CD4-positive, alpha-beta T cell (primary cell): Measurements from ENCODE around the gene NRXN3. TPM values are rescaled to one million over a fixed set of nuclear protein-coding genes. Genes with fewer than 3 reads are reported as not detected.

Source experiments
- ATAC-seq: fragments of 200-7000 bp; cut with Tn5 transposase; one replicate; pipeline ENCODE4 v1.10.0; 2022; ENCODE audit warnings: mild to moderate bottlenecking; ENCODE audit not compliant: poor library complexity
- CTCF ChIA-PET: fragments of 350-600 bp; sonication (Branson Sonifier 250); formaldehyde crosslinking; loops from one replicate; lab custom pipeline; 2021; ENCODE audit warnings: antibody characterized with exemption, inconsistent platforms; lab: Charles Lee
- POLR2A ChIA-PET: fragments of 350-600 bp; sonication (Branson Sonifier 250); formaldehyde crosslinking; loops from one replicate; lab custom pipeline; 2021; ENCODE audit warnings: antibody characterized with exemption, inconsistent platforms; lab: Charles Lee
- DNase-seq, 14 experiments: peaks; one replicate each; pipeline ENCODE4 v3.0.0-alpha.2; 2013 to 2020; ENCODE audit warnings: mixed read lengths in 2 of 14
- H3K27ac ChIP-seq, 2 donors: one replicate each; pipeline versions ENCODE4 v1.5.1 to v1.7.0; 2013; ENCODE audit warnings: low read length in 2 of 2, low read depth in 1 of 2, mild to moderate bottlenecking in 1 of 2
- H3K27me3 ChIP-seq, 2 experiments: 1 replicate in 1 of 2; 2 replicates in 1 of 2; pipeline versions ENCODE4 v1.6.1 to v1.7.0; 2013; ENCODE audit warnings: low read length in 2 of 2, control low read depth in 1 of 2, mild to moderate bottlenecking in 1 of 2, moderate library complexity in 1 of 2; ENCODE audit not compliant: insufficient read depth in 2 of 2, control insufficient read depth in 1 of 2
- H3K36me3 ChIP-seq: one replicate; pipeline ENCODE4 v1.6.1; 2013; ENCODE audit warnings: low read length, control low read depth; ENCODE audit not compliant: insufficient read depth
- H3K4me1 ChIP-seq: one replicate; pipeline ENCODE4 v1.6.1; 2013; ENCODE audit warnings: low read length, control low read depth; ENCODE audit not compliant: insufficient read depth
- H3K4me3 ChIP-seq: one replicate; pipeline ENCODE4 v1.5.1; 2013; ENCODE audit warnings: mild to moderate bottlenecking, low read length, moderate library complexity
- H3K9me3 ChIP-seq, 2 experiments: 1 replicate in 1 of 2; 2 replicates in 1 of 2; pipeline versions ENCODE4 v1.6.1 to v1.7.0; 2013; ENCODE audit warnings: low read length in 2 of 2, mild to moderate bottlenecking in 2 of 2, control low read depth in 1 of 2, moderate library complexity in 1 of 2; ENCODE audit not compliant: control insufficient read depth in 1 of 2, insufficient read depth in 1 of 2
- H3K27ac Mint-ChIP-seq: one replicate; pipeline ENCODE4 v1.8.0; 2020; ENCODE audit warnings: mixed read lengths
- H3K27me3 Mint-ChIP-seq: one replicate; pipeline ENCODE4 v1.8.0; 2021; ENCODE audit warnings: mixed read lengths
- H3K36me3 Mint-ChIP-seq: one replicate; pipeline ENCODE4 v1.8.0; 2021; ENCODE audit warnings: low read depth, mixed read lengths
- H3K4me1 Mint-ChIP-seq: one replicate; pipeline ENCODE4 v1.8.0; 2021; ENCODE audit warnings: low read depth, mixed read lengths
- H3K4me3 Mint-ChIP-seq: one replicate; pipeline ENCODE4 v1.8.0; 2020; ENCODE audit warnings: mild to moderate bottlenecking, mixed read lengths
- H3K9me3 Mint-ChIP-seq: one replicate; pipeline ENCODE4 v1.8.0; 2020; ENCODE audit warnings: mixed read lengths
- intact Hi-C, 2 experiments: fragments of 100-400 bp; cut with DNase I in 1 of 2; cut with micrococcal nuclease in 1 of 2; formaldehyde crosslinking; loops; one replicate each; pipeline versions ENCODE4 v1.15.1 to v1.9.0; 2023 to 2025; cut with DNase I, micrococcal nuclease
- total RNA-seq, 174 experiments: library from RNA in 2 of 174; stranded (reverse) in 2 of 174; gene quantifications; one replicate each; pipeline ENCODE4 v1.2.3 and lab custom pipeline; 2021 to 2026
- TF ChIP-seq, protein P1 (sequence below): fragments of 200-600 bp; IDR thresholded peaks from one replicate; pipeline ENCODE4 v1.8.0; 2022; ENCODE audit warnings: antibody characterized with exemption, mild to moderate bottlenecking

The NRXN3 gene
- total RNA-seq, 2 experiments from 2014 or later: not detected

DNA sequence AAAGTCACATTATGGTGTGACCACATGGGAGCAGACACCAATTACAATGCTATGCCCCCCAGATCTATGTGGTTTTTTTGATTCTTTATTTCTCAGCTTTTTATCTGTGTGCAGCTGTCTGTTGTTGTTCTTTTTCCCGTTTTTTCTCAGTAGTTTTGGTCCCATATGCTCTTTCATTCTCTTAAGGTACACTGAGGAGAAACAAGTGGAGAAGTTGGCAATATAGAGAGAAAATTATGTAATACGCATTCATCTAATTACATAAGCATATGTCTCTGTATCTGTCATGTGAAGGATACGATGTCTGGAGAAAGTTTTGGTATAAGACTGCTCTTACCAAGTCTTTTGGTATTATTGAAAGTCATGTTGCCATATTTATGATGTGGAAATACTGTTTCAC lies 819.0 kb downstream of the NRXN3 start:
- H3K27me3 Mint-ChIP-seq: no peaks in the 10 kb centered on the region
- intact Hi-C loops: no loop called here
- ATAC-seq: no peak
- no peak overlapping the region for H3K27ac Mint-ChIP-seq
- TF ChIP-seq, protein P1, sequence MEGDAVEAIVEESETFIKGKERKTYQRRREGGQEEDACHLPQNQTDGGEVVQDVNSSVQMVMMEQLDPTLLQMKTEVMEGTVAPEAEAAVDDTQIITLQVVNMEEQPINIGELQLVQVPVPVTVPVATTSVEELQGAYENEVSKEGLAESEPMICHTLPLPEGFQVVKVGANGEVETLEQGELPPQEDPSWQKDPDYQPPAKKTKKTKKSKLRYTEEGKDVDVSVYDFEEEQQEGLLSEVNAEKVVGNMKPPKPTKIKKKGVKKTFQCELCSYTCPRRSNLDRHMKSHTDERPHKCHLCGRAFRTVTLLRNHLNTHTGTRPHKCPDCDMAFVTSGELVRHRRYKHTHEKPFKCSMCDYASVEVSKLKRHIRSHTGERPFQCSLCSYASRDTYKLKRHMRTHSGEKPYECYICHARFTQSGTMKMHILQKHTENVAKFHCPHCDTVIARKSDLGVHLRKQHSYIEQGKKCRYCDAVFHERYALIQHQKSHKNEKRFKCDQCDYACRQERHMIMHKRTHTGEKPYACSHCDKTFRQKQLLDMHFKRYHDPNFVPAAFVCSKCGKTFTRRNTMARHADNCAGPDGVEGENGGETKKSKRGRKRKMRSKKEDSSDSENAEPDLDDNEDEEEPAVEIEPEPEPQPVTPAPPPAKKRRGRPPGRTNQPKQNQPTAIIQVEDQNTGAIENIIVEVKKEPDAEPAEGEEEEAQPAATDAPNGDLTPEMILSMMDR: no peak
- Histone ChIP-seq H3K9me3 (no peaks in the 10 kb centered on the region), H3K4me1 (no peaks in the 10 kb centered on the region), H3K27me3 (peaks cover 0 to 3% of the 10 kb centered on the region in 2 experiments), H3K36me3 (no peaks in the 10 kb centered on the region), H3K27ac (no peak overlapping the region), H3K4me3 (no peak overlapping the region)
- DNase-seq: no peak
- CTCF ChIA-PET: no interaction called here
- POLR2A ChIA-PET: no interaction called here
- H3K4me3 Mint-ChIP-seq: no peak overlapping the region
- H3K4me1 Mint-ChIP-seq: no peaks in the 10 kb centered on the region
- H3K36me3 Mint-ChIP-seq: no peaks in the 10 kb centered on the region
- H3K9me3 Mint-ChIP-seq: no peaks in the 10 kb centered on the region

DNA sequence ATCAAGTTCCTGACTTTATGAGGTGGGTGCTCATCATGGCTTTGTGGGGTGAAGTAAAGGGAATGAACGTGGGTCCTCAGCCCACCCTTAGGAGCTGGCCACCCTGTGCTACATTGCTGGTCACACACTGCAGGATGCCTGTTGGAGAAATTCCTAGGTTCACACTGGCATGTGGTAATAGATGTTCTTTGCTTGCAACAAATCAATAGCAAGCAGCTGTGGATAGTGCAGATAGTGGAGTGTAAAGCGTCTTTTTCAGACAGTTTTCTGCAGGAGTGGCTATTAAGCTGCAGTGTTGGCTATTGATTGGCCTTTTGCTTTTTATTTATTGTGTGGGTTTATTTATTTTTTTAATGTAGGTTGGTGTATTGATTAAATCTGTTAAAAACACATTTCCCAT lies 822.7 kb downstream of the NRXN3 start:
- Mint-ChIP-seq H3K27me3 (no peaks in the 10 kb centered on the region), H3K4me3 (no peak overlapping the region), H3K4me1 (no peaks in the 10 kb centered on the region), H3K36me3 (no peaks in the 10 kb centered on the region), H3K27ac (no peak overlapping the region), H3K9me3 (no peaks in the 10 kb centered on the region)
- TF ChIP-seq, protein P1: no peak
- H3K9me3 ChIP-seq: no peaks in the 10 kb centered on the region
- DNase-seq (no peak), ATAC-seq (no peak)
- no peak overlapping the region for H3K4me3 ChIP-seq
- no peaks in the 10 kb centered on the region for H3K27me3 ChIP-seq
- H3K4me1 ChIP-seq: no peaks in the 10 kb centered on the region
- H3K36me3 ChIP-seq: no peaks in the 10 kb centered on the region
- intact Hi-C loops: no loop called here
- ChIA-PET CTCF (no interaction called here), POLR2A (no interaction called here)
- H3K27ac ChIP-seq: no peak overlapping the region

DNA sequence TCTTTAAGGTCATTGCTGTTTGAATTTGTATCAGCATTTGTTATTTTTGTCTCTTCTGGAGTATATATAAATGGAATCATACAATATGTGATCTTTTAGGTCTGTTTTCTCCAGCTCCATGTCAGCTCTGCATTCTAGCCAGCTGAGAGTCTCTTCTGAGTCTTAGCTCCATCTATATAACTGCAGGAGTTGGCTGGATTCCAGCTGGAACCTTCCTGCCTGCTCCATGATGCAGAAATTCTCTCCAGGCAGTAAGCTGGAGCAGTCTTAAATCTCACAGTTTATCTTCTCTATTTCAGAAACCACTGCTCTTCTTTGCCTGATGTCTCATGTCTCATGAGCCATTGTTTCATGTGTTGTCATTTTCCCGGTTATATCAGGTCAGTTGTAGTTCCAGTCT lies 827.6 kb downstream of the NRXN3 start:
- DNase-seq (no peak), ATAC-seq (no peak)
- no peak overlapping the region for H3K27ac ChIP-seq
- H3K4me1 ChIP-seq: no peaks in the 10 kb centered on the region
- Mint-ChIP-seq H3K27me3 (peaks cover 4% of the 10 kb centered on the region), H3K9me3 (no peaks in the 10 kb centered on the region), H3K4me3 (no peak overlapping the region), H3K4me1 (no peaks in the 10 kb centered on the region), H3K27ac (no peak overlapping the region), H3K36me3 (no peaks in the 10 kb centered on the region)
- no peaks in the 10 kb centered on the region for H3K27me3 ChIP-seq
- H3K36me3 ChIP-seq: no peaks in the 10 kb centered on the region
- H3K9me3 ChIP-seq: no peaks in the 10 kb centered on the region
- POLR2A ChIA-PET: no interaction called here
- TF ChIP-seq, protein P1: no peak
- intact Hi-C loops: no loop called here
- H3K4me3 ChIP-seq: no peak overlapping the region
- CTCF ChIA-PET: no interaction called here
